GM12892 (cell line): ENCODE results near the gene FERD3L.

ENCODE experiments used
- POLR2A ChIP-seq: IDR thresholded peaks from 2 replicates; pipeline ENCODE4 v1.6.1; 2011; ENCODE audit warnings: low read depth, low read length, control low read depth
- POLR2AphosphoS5 ChIP-seq: IDR thresholded peaks from 2 replicates; pipeline ENCODE4 v1.6.1; 2011; ENCODE audit warnings: low read depth, low read length, control low read depth

DNA sequence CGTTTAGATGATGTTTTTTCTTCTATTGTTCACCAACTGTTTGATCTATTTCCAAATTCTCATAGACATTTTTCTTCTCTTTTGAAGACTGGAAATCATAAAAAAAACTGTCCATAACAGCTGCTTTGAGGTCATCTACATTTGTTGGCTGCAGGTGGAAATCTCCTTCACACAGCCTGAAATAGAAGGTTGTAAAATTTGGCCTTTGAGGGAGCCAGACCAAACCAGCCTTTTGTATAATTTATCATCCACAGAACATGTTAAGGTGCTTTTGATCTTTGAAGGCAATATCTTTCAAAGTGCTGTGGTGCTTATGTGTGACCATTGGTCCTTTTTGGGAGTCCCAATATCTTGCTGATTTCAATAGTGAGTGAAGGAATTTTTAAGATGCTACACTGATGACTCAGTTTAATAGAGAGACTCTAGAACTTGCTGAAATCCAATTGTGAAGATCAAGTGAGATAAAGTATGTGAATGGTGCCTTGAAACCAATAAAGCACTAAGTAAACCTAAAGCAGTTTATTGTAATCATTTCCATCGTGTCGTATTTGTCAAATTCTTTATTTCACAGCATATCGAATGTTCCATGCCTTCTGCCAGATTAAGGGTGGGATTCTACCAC, 5.4 kb downstream of the FERD3L start:
- TF ChIP-seq POLR2A (no peak), POLR2AphosphoS5 (no peak)
